ENCODE results near the gene ETFA.

The ETFA gene

GRCh38 chr15:76311100-76311953 lies at the start of gene ETFA:
Gene ETFA, minus strand, starts transcription at chr15:76311469. Its CDS starts 81 bp downstream, at chr15:76311388.
- peak; percentile 79 for DNase-seq (ENCODE audit: low read depth, low spot score)

GRCh38 chr15:76360416-76360815 lies 49.1 kb upstream of the ETFA start:
- no peak for DNase-seq (ENCODE audit: low read depth, low spot score)

- DNase-seq (ENCODE audit: low read depth, low spot score) = no peak
Measured at GRCh38 chr15:76359152-76359551, 47.9 kb upstream of the ETFA start.

- no peak for DNase-seq (ENCODE audit: low read depth, low spot score)
Measured at GRCh38 chr15:76358453-76358852, 47.2 kb upstream of the ETFA start.

- DNase-seq (ENCODE audit: low read depth, low spot score) = no peak
Measured at GRCh38 chr15:76354823-76355440, 43.7 kb upstream of the ETFA start.

- DNase-seq (ENCODE audit: low read depth, low spot score) = no peak
Measured at GRCh38 chr15:76353903-76354302, 42.6 kb upstream of the ETFA start.

GRCh38 chr15:76353023-76353577 lies 41.8 kb upstream of the ETFA start:
- no peak for DNase-seq (ENCODE audit: low read depth, low spot score)

- DNase-seq (ENCODE audit: low read depth, low spot score) = no peak
Measured at GRCh38 chr15:76349301-76350070, 38.2 kb upstream of the ETFA start.

- DNase-seq (ENCODE audit: low read depth, low spot score) = no peak
Measured at GRCh38 chr15:76347482-76348055, 36.3 kb upstream of the ETFA start.

GRCh38 chr15:76346669-76347481 lies 35.6 kb upstream of the ETFA start:
- no peak for DNase-seq (ENCODE audit: low read depth, low spot score)

GRCh38 chr15:76345880-76346668 lies 34.8 kb upstream of the ETFA start:
- peak; percentile 72 for DNase-seq (ENCODE audit: low read depth, low spot score)

GRCh38 chr15:76345583-76345879 lies 34.3 kb upstream of the ETFA start:
- DNase-seq (ENCODE audit: low read depth, low spot score) = no peak

GRCh38 chr15:76344893-76345582 lies 33.8 kb upstream of the ETFA start:
- no peak for DNase-seq (ENCODE audit: low read depth, low spot score)

GRCh38 chr15:76343313-76343996 lies 32.2 kb upstream of the ETFA start:
- DNase-seq (ENCODE audit: low read depth, low spot score) = no peak

GRCh38 chr15:76342382-76343201 lies 31.3 kb upstream of the ETFA start:
- DNase-seq (ENCODE audit: low read depth, low spot score) = no peak

- no peak for DNase-seq (ENCODE audit: low read depth, low spot score)
Measured at GRCh38 chr15:76342058-76342381, 30.8 kb upstream of the ETFA start.

- DNase-seq (ENCODE audit: low read depth, low spot score) = no peak
Measured at GRCh38 chr15:76341366-76342057, 30.2 kb upstream of the ETFA start.
